GM10266 (cell line): ENCODE data around the gene KCNA5.

Source experiments
- DNase-seq: peaks from one replicate; pipeline ENCODE4 v3.0.0; 2012; ENCODE audit errors: extremely low spot score
- TF ChIP-seq, protein P1 (sequence below): IDR thresholded peaks from 2 replicates; pipeline ENCODE4 v1.5.1; 2012; ENCODE audit warnings: mild to moderate bottlenecking, low read depth; ENCODE audit not compliant: control insufficient read depth, insufficient read depth; ENCODE audit errors: missing control alignments

Gene KCNA5

DNA sequence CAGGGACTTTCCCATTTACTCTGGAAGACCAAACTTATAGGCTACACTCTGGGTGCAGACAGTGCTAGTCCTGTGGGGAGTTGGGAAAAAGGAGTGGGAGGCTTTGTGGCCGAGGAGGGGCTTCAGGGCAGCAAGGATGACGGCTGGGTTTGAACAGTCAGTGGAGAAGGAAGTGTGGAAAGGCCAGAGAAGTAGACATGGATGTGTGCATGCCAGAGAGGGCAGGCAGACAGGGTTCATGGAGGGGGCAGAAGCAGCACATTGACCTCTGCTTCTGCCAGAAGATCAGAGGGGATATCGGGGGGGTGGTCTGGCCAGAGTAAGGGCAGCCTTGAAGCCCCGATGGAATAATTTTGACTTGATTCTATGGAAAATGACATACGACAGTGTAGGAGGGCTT is 27.2 kb upstream of the KCNA5 start:
- TF ChIP-seq, protein P1, sequence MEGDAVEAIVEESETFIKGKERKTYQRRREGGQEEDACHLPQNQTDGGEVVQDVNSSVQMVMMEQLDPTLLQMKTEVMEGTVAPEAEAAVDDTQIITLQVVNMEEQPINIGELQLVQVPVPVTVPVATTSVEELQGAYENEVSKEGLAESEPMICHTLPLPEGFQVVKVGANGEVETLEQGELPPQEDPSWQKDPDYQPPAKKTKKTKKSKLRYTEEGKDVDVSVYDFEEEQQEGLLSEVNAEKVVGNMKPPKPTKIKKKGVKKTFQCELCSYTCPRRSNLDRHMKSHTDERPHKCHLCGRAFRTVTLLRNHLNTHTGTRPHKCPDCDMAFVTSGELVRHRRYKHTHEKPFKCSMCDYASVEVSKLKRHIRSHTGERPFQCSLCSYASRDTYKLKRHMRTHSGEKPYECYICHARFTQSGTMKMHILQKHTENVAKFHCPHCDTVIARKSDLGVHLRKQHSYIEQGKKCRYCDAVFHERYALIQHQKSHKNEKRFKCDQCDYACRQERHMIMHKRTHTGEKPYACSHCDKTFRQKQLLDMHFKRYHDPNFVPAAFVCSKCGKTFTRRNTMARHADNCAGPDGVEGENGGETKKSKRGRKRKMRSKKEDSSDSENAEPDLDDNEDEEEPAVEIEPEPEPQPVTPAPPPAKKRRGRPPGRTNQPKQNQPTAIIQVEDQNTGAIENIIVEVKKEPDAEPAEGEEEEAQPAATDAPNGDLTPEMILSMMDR: no peak
- DNase-seq: no peak

DNA sequence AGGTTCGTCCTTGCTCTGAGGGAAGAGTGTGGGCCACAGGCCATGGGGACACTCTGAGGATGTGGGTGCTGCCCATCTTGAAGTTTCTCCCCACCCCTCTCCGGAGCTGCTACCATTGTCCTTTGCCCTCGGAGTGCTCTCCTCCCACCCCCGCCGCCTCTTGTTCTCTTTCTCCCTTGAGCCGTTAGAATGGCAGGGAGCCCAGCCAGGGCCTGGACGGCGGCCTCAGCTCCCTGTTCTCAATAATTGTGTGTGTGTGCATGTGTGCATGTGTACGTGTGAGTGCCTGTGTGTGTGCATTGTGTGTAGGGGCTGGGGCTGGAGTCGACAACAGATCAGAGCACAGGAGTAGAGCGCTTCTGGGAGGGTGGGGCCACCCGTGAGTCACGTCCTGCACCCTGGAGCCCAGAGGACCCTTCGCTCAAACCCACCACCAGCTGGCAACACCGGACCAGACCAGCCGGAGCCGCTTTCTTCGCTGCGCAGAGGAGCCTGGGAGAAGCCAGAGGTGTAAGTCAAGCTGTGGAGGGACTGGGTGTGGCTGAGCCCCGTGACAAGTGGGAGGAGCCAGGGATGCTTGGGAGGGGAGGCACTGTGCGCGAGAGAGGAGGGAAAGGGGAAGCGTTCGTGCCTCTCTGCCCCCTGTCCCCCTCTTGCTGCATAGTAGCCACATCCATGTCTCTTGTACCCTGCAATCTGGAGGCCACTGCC is 25.9 kb upstream of the KCNA5 start:
- no peak for DNase-seq
- TF ChIP-seq, protein P1: no peak

DNA sequence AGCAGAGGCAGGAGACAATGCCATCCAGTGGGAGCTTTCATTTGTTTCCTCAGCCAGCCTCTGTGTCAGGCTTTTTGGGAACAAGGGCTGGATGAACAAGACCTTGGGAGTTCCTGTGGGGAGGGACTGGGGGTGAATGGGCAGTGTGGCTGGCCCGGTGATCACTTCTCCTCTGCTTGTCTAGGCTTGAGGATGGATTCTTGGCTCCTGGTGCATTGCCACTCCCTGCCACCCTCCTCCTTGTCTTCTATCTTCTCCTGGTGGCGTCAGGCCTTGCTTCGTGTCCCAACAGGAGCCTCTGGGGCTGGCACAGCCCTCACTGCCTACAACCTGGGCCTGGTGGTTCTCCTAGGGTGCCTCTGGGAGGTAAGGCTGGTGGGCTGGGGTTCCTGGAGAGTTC is 25.0 kb upstream of the KCNA5 start:
- DNase-seq: no peak
- TF ChIP-seq, protein P1: no peak

DNA sequence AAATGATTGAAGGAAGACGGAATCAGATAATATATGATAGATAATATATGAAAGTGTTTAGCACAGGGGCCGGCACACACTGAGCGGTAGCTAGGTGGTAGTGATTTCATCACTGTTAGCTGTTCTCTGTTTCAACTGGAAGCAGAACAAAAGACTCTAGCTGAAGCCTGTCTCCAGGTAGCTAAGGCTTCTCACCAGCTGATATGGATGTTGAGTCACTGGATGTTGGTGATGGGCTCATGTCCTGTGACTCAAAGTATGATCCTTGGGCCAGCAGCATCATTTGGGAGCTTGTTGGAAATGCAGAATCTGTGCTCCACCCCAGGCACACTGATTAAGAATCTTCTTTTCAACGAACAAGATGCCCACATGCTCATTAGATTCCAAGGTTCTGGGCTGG is 21.7 kb upstream of the KCNA5 start:
- TF ChIP-seq, protein P1: no peak
- DNase-seq: no peak

DNA sequence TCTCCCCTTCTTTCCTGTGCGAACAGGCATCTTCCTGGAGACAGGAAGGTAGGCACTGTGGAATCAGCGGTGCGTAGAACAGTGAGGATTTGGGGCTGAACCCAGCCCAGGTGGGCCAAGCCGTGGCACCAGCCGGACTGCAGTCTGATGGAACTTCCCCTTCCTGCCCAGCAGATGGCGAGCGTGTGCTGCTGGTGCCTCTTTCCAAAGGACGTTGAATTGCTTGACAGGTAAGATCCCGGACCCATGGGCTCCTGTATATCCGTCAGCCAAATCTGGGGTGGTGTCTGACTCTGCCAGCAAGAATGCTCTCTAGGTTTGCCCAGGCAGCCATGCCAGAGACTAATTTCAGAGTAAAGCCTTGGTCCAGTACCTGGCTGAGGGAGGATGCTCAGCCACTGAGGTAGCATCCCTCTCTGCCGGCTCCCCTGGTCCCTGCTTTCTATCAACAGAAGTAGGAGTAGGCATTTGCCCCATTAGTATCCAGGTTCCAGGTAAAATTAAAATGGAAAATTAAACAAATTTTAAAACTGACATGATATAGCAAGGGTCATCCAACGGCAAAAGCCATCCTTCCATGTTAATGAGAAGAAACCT is 21.1 kb upstream of the KCNA5 start:
- DNase-seq: peak; percentile 75
- TF ChIP-seq, protein P1: peak; percentile 82

DNA sequence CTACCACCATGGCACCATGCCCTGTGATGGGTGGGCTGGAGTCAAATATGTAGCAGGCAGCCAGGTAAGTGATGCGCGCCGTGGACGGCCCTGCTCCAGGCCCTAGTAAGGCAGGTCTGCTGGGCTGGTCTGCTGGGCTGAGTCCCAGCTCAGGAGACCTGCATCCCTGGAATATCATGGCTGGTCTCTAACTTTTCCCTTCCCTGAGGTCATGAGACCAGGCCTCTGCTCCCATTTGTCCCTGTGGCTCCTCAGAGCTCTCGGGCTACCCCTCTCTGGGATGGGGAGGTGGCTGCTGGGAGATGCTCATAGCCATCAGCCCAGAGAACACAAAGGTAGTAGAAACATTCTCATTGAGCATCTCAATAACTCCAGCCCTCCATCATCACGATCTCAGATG is 19.8 kb upstream of the KCNA5 start:
- TF ChIP-seq, protein P1: no peak
- DNase-seq: no peak

DNA sequence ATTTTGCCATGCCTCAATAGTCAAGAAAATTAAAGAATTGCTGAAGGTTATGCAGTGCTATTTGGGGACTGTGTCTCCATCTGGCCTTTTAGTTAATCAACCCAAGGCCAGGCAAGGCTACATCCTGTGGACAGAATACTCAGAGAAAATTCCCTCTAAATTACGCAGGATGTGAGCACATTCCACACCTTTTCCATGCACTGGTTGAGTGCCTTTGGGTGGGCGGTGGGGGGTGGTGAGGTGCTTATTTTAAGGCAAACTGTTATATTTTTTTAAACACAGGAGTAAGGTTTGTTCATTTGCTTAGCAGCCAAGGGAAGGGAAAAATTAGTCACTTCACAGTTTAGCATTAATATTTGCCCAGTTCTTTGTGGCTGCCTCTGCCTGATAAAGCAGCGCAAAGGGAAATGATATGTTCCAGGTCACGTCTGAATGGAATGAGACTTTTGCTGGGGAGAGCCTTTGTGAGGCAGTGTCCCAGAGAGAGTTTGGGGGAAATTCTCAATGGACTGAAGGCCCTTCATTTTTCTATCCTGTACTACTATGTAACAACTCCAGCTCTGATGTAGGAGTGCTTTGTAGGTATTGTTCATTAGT is 17.2 kb upstream of the KCNA5 start:
- no peak for DNase-seq
- TF ChIP-seq, protein P1: no peak
